OCI-LY3 (cell line): ENCODE measurements around the gene PXDC1.

Experiments used
- H2AFZ ChIP-seq: fragments of 200-600, 300-600 bp; shearing (Covaris generic); 2 replicates; pipeline ENCODE4 v1.6.0; 2014; ENCODE audit warnings: antibody characterized with exemption, low read depth, low read length
- H3K27ac ChIP-seq: fragments of 200-600, 300-600 bp; sonication (generic); 2 replicates; pipeline ENCODE4 v1.5.1; 2014; ENCODE audit warnings: mild to moderate bottlenecking, low read length, moderate library complexity, mixed read lengths
- H3K27me3 ChIP-seq: fragments of 200-600, 300-600 bp; sonication (generic); 2 replicates; pipeline ENCODE4 v1.6.1; 2014; ENCODE audit warnings: low read depth, low read length, mixed read lengths
- H3K36me3 ChIP-seq: fragments of 200-600, 300-600 bp; sonication (generic); replicated peaks from 2 replicates; pipeline ENCODE3; 2014; ENCODE audit warnings: low read depth, low read length, mixed read lengths
- H3K4me1 ChIP-seq: fragments of 300-600, 200-600 bp; sonication (generic); 2 replicates; pipeline ENCODE4 v1.6.1; 2014; ENCODE audit warnings: low read length, mixed read lengths
- H3K4me2 ChIP-seq: fragments of 200-600, 300-600 bp; sonication (generic); 2 replicates; pipeline ENCODE4 v1.6.1; 2014; ENCODE audit warnings: low read length, mixed read lengths
- H3K4me3 ChIP-seq: fragments of 300-600, 200-600 bp; sonication (generic); 2 replicates; pipeline ENCODE4 v1.5.1; 2014; ENCODE audit warnings: antibody characterized with exemption, mild to moderate bottlenecking, low read length, moderate library complexity
- H3K79me2 ChIP-seq: fragments of 300-600, 200-600 bp; shearing (Covaris generic); 2 replicates; pipeline ENCODE4 v1.6.1; 2014; ENCODE audit warnings: mild to moderate bottlenecking, low read length, mixed read lengths
- H3K9ac ChIP-seq: fragments of 300-600, 200-600 bp; shearing (Covaris generic); 2 replicates; pipeline ENCODE4 v1.6.0; 2014; ENCODE audit warnings: mild to moderate bottlenecking, low read length, moderate library complexity
- H3K9me3 ChIP-seq: fragments of 200-600, 300-600 bp; shearing (Covaris generic); 2 replicates; pipeline ENCODE4 v1.6.1; 2014; ENCODE audit warnings: low read length, mixed read lengths; ENCODE audit not compliant: insufficient read depth
- H4K20me1 ChIP-seq: fragments of 200-600, 300-600 bp; sonication (generic); 2 replicates; pipeline ENCODE4 v1.6.1; 2016; ENCODE audit warnings: low read length, mixed read lengths; ENCODE audit not compliant: insufficient read depth
- CTCF ChIP-seq: fragments of 200-600, 300-600 bp; sonication (generic); IDR thresholded peaks from 2 replicates; pipeline ENCODE4 v1.5.1; 2014; ENCODE audit warnings: antibody characterized with exemption, low read length, low read depth
- EZH2phosphoT487 ChIP-seq: fragments of 200-600 bp; shearing (Covaris generic); IDR thresholded peaks from 2 replicates; pipeline ENCODE4 v1.6.1; 2018; ENCODE audit warnings: antibody characterized with exemption, mixed run types, low read depth

The PXDC1 gene

GRCh38 chr6:3735029-3735605, 16.4 kb downstream of the PXDC1 start:
- H3K4me3 ChIP-seq, result no peak overlapping the region
- H3K27ac ChIP-seq, result no peak overlapping the region
- no peaks in the 10 kb centered on the region for H3K79me2 ChIP-seq
- H2AFZ ChIP-seq, result no peak overlapping the region
- no peaks in the 10 kb centered on the region for H3K36me3 ChIP-seq
- no peaks in the 10 kb centered on the region for H3K9me3 ChIP-seq
- TF ChIP-seq EZH2phosphoT487 (no peak), CTCF (no peak)
- no peak overlapping the region for H3K9ac ChIP-seq
- no peaks in the 10 kb centered on the region for H3K4me1 ChIP-seq
- no peaks in the 10 kb centered on the region for H4K20me1 ChIP-seq
- H3K4me2 ChIP-seq, result no peak overlapping the region
- peaks cover 9% of the 10 kb centered on the region for H3K27me3 ChIP-seq

GRCh38 chr6:3734023-3734422, 17.5 kb downstream of the PXDC1 start:
- TF ChIP-seq EZH2phosphoT487 (no peak), CTCF (no peak)
- H3K4me1 ChIP-seq, result no peaks in the 10 kb centered on the region
- H3K27ac ChIP-seq, result no peak overlapping the region
- no peak overlapping the region for H3K4me2 ChIP-seq
- peaks cover 10% of the 10 kb centered on the region for H3K27me3 ChIP-seq
- no peaks in the 10 kb centered on the region for H4K20me1 ChIP-seq
- no peaks in the 10 kb centered on the region for H3K36me3 ChIP-seq
- H3K9me3 ChIP-seq, result no peaks in the 10 kb centered on the region
- no peak overlapping the region for H3K4me3 ChIP-seq
- no peak overlapping the region for H3K9ac ChIP-seq
- no peak overlapping the region for H2AFZ ChIP-seq
- H3K79me2 ChIP-seq, result no peaks in the 10 kb centered on the region

GRCh38 chr6:3733321-3733925, 18.1 kb downstream of the PXDC1 start:
- H2AFZ ChIP-seq, result no peak overlapping the region
- H3K27me3 ChIP-seq, result peaks cover 13% of the 10 kb centered on the region
- TF ChIP-seq EZH2phosphoT487 (no peak), CTCF (no peak)
- H4K20me1 ChIP-seq, result no peaks in the 10 kb centered on the region
- H3K4me1 ChIP-seq, result no peaks in the 10 kb centered on the region
- H3K27ac ChIP-seq, result no peak overlapping the region
- no peak overlapping the region for H3K9ac ChIP-seq
- H3K4me2 ChIP-seq, result no peak overlapping the region
- no peak overlapping the region for H3K4me3 ChIP-seq
- no peaks in the 10 kb centered on the region for H3K79me2 ChIP-seq
- H3K9me3 ChIP-seq, result no peaks in the 10 kb centered on the region
- H3K36me3 ChIP-seq, result no peaks in the 10 kb centered on the region

GRCh38 chr6:3732345-3733141, 19.0 kb downstream of the PXDC1 start:
- Histone ChIP-seq H3K4me2 (no peak overlapping the region), H2AFZ (no peak overlapping the region), H3K27ac (no peak overlapping the region), H4K20me1 (no peaks in the 10 kb centered on the region), H3K9me3 (no peaks in the 10 kb centered on the region), H3K4me3 (no peak overlapping the region), H3K4me1 (no peaks in the 10 kb centered on the region), H3K27me3 (peaks cover 13% of the 10 kb centered on the region), H3K79me2 (no peaks in the 10 kb centered on the region), H3K36me3 (no peaks in the 10 kb centered on the region), H3K9ac (no peak overlapping the region)
- TF ChIP-seq CTCF, result peak; percentile 77
- TF ChIP-seq EZH2phosphoT487, result no peak
